Measurements from ENCODE around the gene ZNF236. TPM values are rescaled to one million over a fixed set of nuclear protein-coding genes. Genes with fewer than 3 reads are reported as not detected.

ZNF236 gene
- total RNA-seq, 2 donors from 2014 or later: 9.7 to 16.9 TPM

DNA sequence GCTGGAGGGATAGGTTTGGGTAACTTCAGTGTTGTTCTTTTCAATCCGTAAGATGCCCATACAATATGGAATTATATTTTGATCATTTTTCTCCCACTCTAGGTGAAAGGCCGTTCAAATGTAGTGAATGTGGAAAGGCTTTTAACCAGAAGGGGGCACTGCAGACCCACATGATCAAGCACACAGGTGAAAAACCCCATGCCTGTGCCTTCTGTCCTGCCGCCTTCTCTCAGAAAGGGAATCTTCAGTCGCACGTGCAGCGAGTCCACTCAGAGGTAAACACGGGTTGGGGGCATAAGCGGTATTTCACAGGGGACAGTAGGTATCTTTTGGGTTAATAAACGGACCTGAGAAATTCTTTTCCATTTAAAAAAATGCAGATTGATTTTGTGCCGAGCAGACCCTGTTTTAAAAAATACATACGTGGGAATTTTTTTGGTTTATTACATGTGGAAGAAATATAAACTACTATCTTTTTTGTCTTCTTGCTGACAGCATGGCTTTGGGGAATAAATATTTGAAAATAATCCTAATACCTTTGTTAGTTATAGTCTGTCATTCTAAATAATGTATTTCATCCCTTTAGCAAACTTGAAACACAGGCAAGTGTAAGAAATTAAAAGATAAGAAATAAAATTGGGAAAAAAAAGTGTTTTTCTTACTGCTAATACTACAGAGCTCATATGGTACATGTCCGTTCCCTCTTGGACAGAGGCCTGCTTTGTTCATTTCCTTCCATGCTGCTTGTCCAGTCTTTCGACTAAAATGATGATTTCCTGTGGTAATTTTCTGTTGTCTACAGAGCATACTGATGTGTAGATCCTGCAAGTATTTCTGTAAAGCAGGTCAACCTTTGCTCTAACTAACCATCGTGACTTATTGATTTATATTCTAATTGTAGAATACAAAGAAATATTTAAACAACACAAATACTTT, 53.3 kb downstream of the ZNF236 start:
- Histone ChIP-seq H3K27me3 (no peaks in the 10 kb centered on the region), H3K4me1 (no peaks in the 10 kb centered on the region), H3K36me3 (peaks cover 4% of the 10 kb centered on the region), H3K9ac (ENCODE audit: low read depth in 2 of 2, low read length in 2 of 2) (no peak overlapping the region), H3K4me3 (no peak overlapping the region), H3K27ac (no peak overlapping the region), H3K9me3 (no peaks in the 10 kb centered on the region)
- TF ChIP-seq, protein P1, sequence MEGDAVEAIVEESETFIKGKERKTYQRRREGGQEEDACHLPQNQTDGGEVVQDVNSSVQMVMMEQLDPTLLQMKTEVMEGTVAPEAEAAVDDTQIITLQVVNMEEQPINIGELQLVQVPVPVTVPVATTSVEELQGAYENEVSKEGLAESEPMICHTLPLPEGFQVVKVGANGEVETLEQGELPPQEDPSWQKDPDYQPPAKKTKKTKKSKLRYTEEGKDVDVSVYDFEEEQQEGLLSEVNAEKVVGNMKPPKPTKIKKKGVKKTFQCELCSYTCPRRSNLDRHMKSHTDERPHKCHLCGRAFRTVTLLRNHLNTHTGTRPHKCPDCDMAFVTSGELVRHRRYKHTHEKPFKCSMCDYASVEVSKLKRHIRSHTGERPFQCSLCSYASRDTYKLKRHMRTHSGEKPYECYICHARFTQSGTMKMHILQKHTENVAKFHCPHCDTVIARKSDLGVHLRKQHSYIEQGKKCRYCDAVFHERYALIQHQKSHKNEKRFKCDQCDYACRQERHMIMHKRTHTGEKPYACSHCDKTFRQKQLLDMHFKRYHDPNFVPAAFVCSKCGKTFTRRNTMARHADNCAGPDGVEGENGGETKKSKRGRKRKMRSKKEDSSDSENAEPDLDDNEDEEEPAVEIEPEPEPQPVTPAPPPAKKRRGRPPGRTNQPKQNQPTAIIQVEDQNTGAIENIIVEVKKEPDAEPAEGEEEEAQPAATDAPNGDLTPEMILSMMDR (IDR thresholded peaks at IDR 0.05): peak; percentile 69
- intact Hi-C loops (cut with DNase I): no loop called here
- DNase-seq: peak; percentile 68

DNA sequence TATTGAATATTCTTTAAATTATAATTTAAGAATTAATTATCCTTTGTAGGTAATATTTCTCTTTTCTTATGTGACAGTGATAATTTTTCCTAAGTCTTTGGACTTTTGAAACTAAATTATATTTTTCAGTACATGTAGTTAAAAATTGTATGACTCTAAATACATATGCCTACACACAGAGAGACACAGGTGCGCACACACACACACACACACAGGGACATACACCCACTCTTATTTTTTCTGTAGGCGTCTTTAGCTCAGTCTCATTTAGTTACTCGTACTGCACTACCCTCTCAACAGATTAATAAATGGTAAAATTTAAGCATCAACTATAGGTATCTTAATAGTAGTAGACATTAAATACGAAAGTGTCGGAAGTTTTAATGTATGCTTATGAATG, 56.1 kb downstream of the ZNF236 start:
- intact Hi-C loops (cut with DNase I): no loop called here
- H3K36me3 ChIP-seq: peaks cover 7% of the 10 kb centered on the region
- no peak overlapping the region for H3K4me3 ChIP-seq
- no peaks in the 10 kb centered on the region for H3K27me3 ChIP-seq
- H3K9me3 ChIP-seq: no peaks in the 10 kb centered on the region
- DNase-seq: no peak
- no peaks in the 10 kb centered on the region for H3K4me1 ChIP-seq
- no peak overlapping the region for H3K27ac ChIP-seq
- TF ChIP-seq, protein P1 (IDR thresholded peaks at IDR 0.05): no peak
- H3K9ac ChIP-seq (ENCODE audit: low read depth in 2 of 2, low read length in 2 of 2): no peak overlapping the region

DNA sequence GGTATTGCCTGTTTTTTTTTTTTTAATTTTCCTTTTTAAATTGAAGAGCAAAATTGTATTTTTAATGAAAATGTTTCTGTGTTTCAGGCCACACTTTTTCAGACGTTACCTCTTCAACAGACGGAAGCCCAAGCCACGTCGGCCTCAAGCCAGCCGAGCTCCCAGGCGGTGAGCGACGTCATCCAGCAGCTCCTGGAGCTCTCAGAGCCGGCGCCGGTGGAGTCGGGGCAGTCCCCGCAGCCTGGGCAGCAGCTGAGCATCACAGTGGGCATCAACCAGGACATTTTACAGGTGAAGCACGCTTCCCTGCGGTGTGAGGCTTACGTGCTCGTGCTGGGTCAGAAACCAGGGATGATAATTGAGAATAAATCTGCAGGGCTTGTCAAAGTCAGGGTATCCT, 57.7 kb downstream of the ZNF236 start:
- no peak for DNase-seq
- no peak overlapping the region for H3K4me3 ChIP-seq
- H3K27me3 ChIP-seq: no peaks in the 10 kb centered on the region
- peaks cover 7% of the 10 kb centered on the region for H3K36me3 ChIP-seq
- intact Hi-C loops (cut with DNase I): no loop called here
- no peak overlapping the region for H3K9ac ChIP-seq (ENCODE audit: low read depth in 2 of 2, low read length in 2 of 2)
- H3K9me3 ChIP-seq: no peaks in the 10 kb centered on the region
- TF ChIP-seq, protein P1 (IDR thresholded peaks at IDR 0.05): no peak
- no peak overlapping the region for H3K27ac ChIP-seq
- H3K4me1 ChIP-seq: no peaks in the 10 kb centered on the region

DNA sequence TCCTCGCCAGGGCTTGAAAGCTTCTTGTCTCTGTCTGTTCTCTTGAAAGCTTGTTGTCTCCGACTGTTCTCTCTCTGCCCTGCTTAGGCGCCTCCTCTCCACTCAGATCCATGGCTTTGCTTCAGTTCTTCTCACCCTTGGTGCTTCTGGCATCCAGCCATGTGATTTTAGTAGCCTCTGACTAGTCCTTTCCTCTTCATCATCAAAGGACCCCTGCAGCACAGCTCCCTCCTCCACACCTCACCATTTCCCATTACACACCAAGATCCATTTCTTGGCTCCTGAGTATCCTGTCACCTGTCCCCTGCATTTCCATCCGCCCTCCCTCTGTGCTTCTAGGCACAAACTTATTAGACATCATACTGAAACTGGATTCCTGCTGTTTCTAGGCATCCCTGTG, 59.4 kb downstream of the ZNF236 start:
- Histone ChIP-seq H3K9me3 (no peaks in the 10 kb centered on the region), H3K9ac (ENCODE audit: low read depth in 2 of 2, low read length in 2 of 2) (no peak overlapping the region), H3K4me3 (no peak overlapping the region), H3K36me3 (peaks cover 7% of the 10 kb centered on the region), H3K27ac (no peak overlapping the region), H3K27me3 (no peaks in the 10 kb centered on the region), H3K4me1 (no peaks in the 10 kb centered on the region)
- intact Hi-C loops (cut with DNase I): no loop called here
- DNase-seq: no peak
- TF ChIP-seq, protein P1 (IDR thresholded peaks at IDR 0.05): no peak

DNA sequence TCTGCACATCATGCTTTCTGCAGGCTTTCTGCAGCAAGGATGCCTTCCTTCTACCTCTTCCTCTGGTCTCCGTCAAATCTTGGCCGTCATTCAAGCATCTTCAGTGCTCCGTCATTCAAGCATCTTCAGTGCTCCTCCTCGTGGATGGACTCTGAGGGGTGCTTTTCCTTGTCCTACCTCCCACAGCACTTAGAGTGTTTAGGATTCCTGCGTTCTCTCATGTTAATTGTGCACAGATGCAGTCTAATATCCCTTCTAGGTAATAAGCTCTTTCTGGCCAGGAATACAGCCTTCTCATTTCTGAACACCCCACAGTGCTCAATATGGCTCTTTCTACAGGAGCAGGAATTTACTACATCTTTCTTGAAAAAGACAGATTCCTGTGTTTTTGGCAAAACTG, 59.8 kb downstream of the ZNF236 start:
- peaks cover 7% of the 10 kb centered on the region for H3K36me3 ChIP-seq

More for the DNA sequence above, 59.8 kb downstream of the ZNF236 start:
- TF ChIP-seq, protein P1 (IDR thresholded peaks at IDR 0.05): no peak
- Histone ChIP-seq H3K27ac (no peak overlapping the region), H3K4me3 (no peak overlapping the region), H3K9me3 (no peaks in the 10 kb centered on the region), H3K4me1 (no peaks in the 10 kb centered on the region), H3K27me3 (no peaks in the 10 kb centered on the region), H3K9ac (ENCODE audit: low read depth in 2 of 2, low read length in 2 of 2) (no peak overlapping the region)
- intact Hi-C loops (cut with DNase I): no loop called here
- DNase-seq: no peak

All from colonic mucosa (tissue), 4 donors.